Astrocyte (in vitro differentiated cells and primary cell): ENCODE results near the gene ABLIM2.

Experiments
- CTCF ChIP-seq: IDR thresholded peaks from 2 replicates; pipeline ENCODE4 v1.5.1; 2011; ENCODE audit warnings: low read depth, mild to moderate bottlenecking, inconsistent platforms, low read length, moderate library complexity; ENCODE audit not compliant: insufficient read depth
- EZH2 ChIP-seq: IDR thresholded peaks from 2 replicates; pipeline ENCODE4 v1.6.1; 2012; ENCODE audit warnings: mild to moderate bottlenecking, low read length, inconsistent platforms; ENCODE audit not compliant: insufficient read depth

- TF ChIP-seq CTCF = no peak
- TF ChIP-seq EZH2 = no peak
These were observed 107.9 kb downstream of the ABLIM2 start for GRCh38 chr4:8050555-8051206.
